Neural cell (in vitro differentiated cells): ENCODE measurements around the gene SLC6A9. TPM values are rescaled to one million over a fixed set of nuclear protein-coding genes. Genes with fewer than 3 reads are reported as not detected.

Experiments used
- H2AFZ ChIP-seq: fragments of 200-600, 300-800 bp; sonication (generic), shearing (Covaris generic); 2 replicates; pipeline ENCODE4 v1.6.0; 2014; ENCODE audit warnings: low read depth, mild to moderate bottlenecking, antibody characterized with exemption, low read length, moderate library complexity
- H3F3A ChIP-seq: fragments of 200-600 bp; shearing (Covaris generic); 2 replicates; pipeline ENCODE4 v1.6.1; 2016; ENCODE audit warnings: mild to moderate bottlenecking, moderate library complexity, mixed read lengths, antibody characterized with exemption, low read length; ENCODE audit not compliant: insufficient read depth, poor library complexity, severe bottlenecking
- H3K27ac ChIP-seq: fragments of 200-600, 300-800 bp; sonication (generic), shearing (Covaris generic); 2 replicates; pipeline ENCODE4 v1.5.1; 2014; ENCODE audit warnings: mild to moderate bottlenecking, low read length, moderate library complexity
- H3K27me3 ChIP-seq: fragments of 300-800, 200-600 bp; sonication (generic), shearing (Covaris generic); 2 replicates; pipeline ENCODE4 v1.6.0; 2014; ENCODE audit warnings: mild to moderate bottlenecking, low read depth, low read length, moderate library complexity; ENCODE audit not compliant: insufficient read depth
- H3K36me3 ChIP-seq: fragments of 300-800, 200-600 bp; sonication (generic), shearing (Covaris generic); 2 replicates; pipeline ENCODE4 v1.5.1; 2014; ENCODE audit warnings: mild to moderate bottlenecking, antibody characterized with exemption, low read length, moderate library complexity; ENCODE audit not compliant: insufficient read depth
- H3K4me2 ChIP-seq: fragments of 300-800, 200-600 bp; sonication (generic), shearing (Covaris generic); 2 replicates; pipeline ENCODE4 v1.6.0; 2014; ENCODE audit warnings: mild to moderate bottlenecking, low read length
- H3K4me3 ChIP-seq: fragments of 300-800, 200-600 bp; sonication (generic), shearing (Covaris generic); 2 replicates; pipeline ENCODE4 v1.5.1; 2014; ENCODE audit warnings: mild to moderate bottlenecking, low read length, moderate library complexity
- H3K79me2 ChIP-seq: fragments of 200-600 bp; shearing (Covaris generic); replicated peaks from 2 replicates; pipeline ENCODE4 v1.6.0; 2014; ENCODE audit warnings: mild to moderate bottlenecking, low read length, moderate library complexity; ENCODE audit not compliant: insufficient read depth
- H3K9ac ChIP-seq: fragments of 300-800, 200-600 bp; sonication (generic), shearing (Covaris generic); 2 replicates; pipeline ENCODE4 v1.6.1; 2016; ENCODE audit warnings: mild to moderate bottlenecking, low read length, mixed read lengths
- H3K9me2 ChIP-seq: fragments of 200-600 bp; shearing (Covaris generic); 2 replicates; pipeline ENCODE4 v1.6.1; 2016; ENCODE audit warnings: mild to moderate bottlenecking, low read length, mixed read lengths; ENCODE audit not compliant: insufficient read depth
- H3K9me3 ChIP-seq: fragments of 200-600, 300-800 bp; sonication (generic), shearing (Covaris generic); 2 replicates; pipeline ENCODE4 v1.6.1; 2016; ENCODE audit warnings: mild to moderate bottlenecking, mixed run types, low read length, moderate library complexity, mixed read lengths
- H4K20me1 ChIP-seq: fragments of 200-600 bp; shearing (Covaris generic); 2 replicates; pipeline ENCODE4 v1.6.1; 2016; ENCODE audit warnings: mild to moderate bottlenecking, mixed run types; ENCODE audit not compliant: insufficient read depth
- EP300 ChIP-seq: fragments of 450-650 bp; conservative IDR thresholded peaks from 2 replicates; pipeline ENCODE4 v1.6.1; 2014; ENCODE audit warnings: antibody characterized with exemption, mild to moderate bottlenecking, moderate library complexity; ENCODE audit not compliant: poor library complexity, severe bottlenecking
- EZH2 ChIP-seq: fragments of 200-600, 300-800 bp; shearing (Covaris generic), sonication (generic); IDR thresholded peaks from 2 replicates; pipeline ENCODE4 v1.6.1; 2014; ENCODE audit warnings: antibody characterized with exemption, low read length, borderline replicate concordance, mild to moderate bottlenecking; ENCODE audit not compliant: insufficient read depth, poor library complexity, severe bottlenecking
- MXI1 ChIP-seq: fragments of 450-650 bp; conservative IDR thresholded peaks from 2 replicates; pipeline ENCODE4 v1.6.1; 2014; ENCODE audit warnings: antibody characterized with exemption, mild to moderate bottlenecking; ENCODE audit not compliant: poor library complexity, severe bottlenecking
- POLR2AphosphoS5 ChIP-seq: IDR thresholded peaks from 2 replicates; pipeline ENCODE4 v1.6.1; 2012
- RAD21 ChIP-seq: fragments of 450-650 bp; conservative IDR thresholded peaks from 2 replicates; pipeline ENCODE4 v1.6.1; 2014; ENCODE audit warnings: antibody characterized with exemption, mild to moderate bottlenecking, moderate library complexity
- REST ChIP-seq: IDR thresholded peaks from 2 replicates; pipeline ENCODE4 v1.6.1; 2012; ENCODE audit warnings: borderline replicate concordance
- SMC3 ChIP-seq: fragments of 450-650 bp; conservative IDR thresholded peaks from 2 replicates; pipeline ENCODE4 v1.6.1; 2014; ENCODE audit warnings: antibody characterized with exemption, mild to moderate bottlenecking, moderate library complexity; ENCODE audit not compliant: poor library complexity
- TAF1 ChIP-seq: IDR thresholded peaks from 2 replicates; pipeline ENCODE4 v1.6.1; 2012; ENCODE audit warnings: low read depth
- polyA plus RNA-seq: library from polyadenylated mRNA; depleted of rRNA; stranded (reverse); fragments of >200 nt; gene quantifications from 2 replicates; pipeline ENCODE4 v1.2.3, GENCODE V29; 2014
- TF ChIP-seq, protein P1 (sequence below): fragments of 450-650 bp; IDR thresholded peaks from 2 replicates; pipeline ENCODE4 v1.5.1; 2014; ENCODE audit warnings: antibody characterized with exemption, mild to moderate bottlenecking, moderate library complexity; ENCODE audit not compliant: poor library complexity, severe bottlenecking

Gene SLC6A9
- polyA plus RNA-seq, 1 donor from 2014 or later = 1.3 TPM

DNA sequence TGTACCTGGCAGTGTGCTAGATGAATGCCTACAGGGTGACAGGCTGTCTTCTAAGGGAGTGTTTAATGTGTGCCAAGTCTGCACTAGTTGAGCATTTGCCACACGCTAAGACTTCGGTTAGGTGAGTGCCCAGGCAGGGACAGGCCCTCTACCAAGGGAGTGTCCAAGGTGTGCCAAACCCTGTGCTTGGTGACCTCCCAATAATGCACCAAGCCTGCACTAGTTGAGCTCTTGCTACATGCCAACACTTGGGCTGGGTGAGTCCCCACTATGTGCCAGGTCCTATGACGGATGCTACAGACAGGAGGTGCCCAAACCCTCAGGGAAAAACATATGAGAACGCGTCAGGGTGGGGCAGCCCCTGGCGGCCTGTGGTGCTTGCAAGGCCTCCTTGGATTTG is 10.8 kb downstream of the SLC6A9 start:
- Histone ChIP-seq H3K27me3 (no peaks in the 10 kb centered on the region), H3K9ac (no peak overlapping the region), H3K4me3 (no peak overlapping the region), H3K9me2 (no peaks in the 10 kb centered on the region), H3F3A (no peaks in the 10 kb centered on the region), H3K36me3 (no peaks in the 10 kb centered on the region), H3K9me3 (no peaks in the 10 kb centered on the region), H3K4me2 (no peak overlapping the region), H2AFZ (no peak overlapping the region), H4K20me1 (no peaks in the 10 kb centered on the region), H3K27ac (no peak overlapping the region), H3K79me2 (no peaks in the 10 kb centered on the region)
- TF ChIP-seq EZH2 (no peak), POLR2AphosphoS5 (no peak), RAD21 (no peak), SMC3 (no peak)

DNA sequence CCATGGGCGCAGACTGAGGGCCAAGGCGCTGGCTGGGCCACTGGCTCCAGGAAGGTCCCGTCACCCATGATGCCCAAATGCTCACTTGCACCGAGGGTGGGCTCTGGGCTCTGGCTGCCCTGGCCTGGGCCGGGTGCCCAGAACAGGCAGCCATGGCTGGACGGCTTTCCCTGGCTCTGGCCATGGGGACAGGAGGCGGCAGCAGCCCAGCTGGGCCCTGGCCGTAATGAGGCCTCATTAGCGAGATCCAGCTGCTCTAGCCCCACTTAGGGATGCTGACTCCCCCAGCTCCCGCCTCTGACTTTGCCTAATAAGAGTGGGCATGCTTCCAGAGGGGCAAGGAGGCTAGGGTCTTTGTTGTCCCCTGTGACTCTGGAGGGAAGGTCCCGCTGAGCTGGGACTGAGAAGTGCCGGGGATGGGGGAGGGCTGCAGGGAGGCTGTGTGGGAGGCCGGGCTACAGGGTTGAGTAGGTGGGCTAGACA is 11.8 kb downstream of the SLC6A9 start:
- no peak overlapping the region for H3K9ac ChIP-seq

More for the DNA sequence above, 11.8 kb downstream of the SLC6A9 start:
- Histone ChIP-seq H3K9me2 (no peaks in the 10 kb centered on the region), H3F3A (no peaks in the 10 kb centered on the region), H3K4me3 (no peak overlapping the region), H3K27me3 (no peaks in the 10 kb centered on the region), H3K79me2 (no peaks in the 10 kb centered on the region), H3K36me3 (no peaks in the 10 kb centered on the region), H3K4me2 (no peak overlapping the region), H3K27ac (no peak overlapping the region), H3K9me3 (no peaks in the 10 kb centered on the region), H4K20me1 (no peaks in the 10 kb centered on the region), H2AFZ (no peak overlapping the region)
- TF ChIP-seq RAD21 (no peak), SMC3 (no peak), EZH2 (no peak), MXI1 (no peak), TAF1 (no peak), REST (no peak), EP300 (no peak), POLR2AphosphoS5 (no peak)
- TF ChIP-seq, protein P1, sequence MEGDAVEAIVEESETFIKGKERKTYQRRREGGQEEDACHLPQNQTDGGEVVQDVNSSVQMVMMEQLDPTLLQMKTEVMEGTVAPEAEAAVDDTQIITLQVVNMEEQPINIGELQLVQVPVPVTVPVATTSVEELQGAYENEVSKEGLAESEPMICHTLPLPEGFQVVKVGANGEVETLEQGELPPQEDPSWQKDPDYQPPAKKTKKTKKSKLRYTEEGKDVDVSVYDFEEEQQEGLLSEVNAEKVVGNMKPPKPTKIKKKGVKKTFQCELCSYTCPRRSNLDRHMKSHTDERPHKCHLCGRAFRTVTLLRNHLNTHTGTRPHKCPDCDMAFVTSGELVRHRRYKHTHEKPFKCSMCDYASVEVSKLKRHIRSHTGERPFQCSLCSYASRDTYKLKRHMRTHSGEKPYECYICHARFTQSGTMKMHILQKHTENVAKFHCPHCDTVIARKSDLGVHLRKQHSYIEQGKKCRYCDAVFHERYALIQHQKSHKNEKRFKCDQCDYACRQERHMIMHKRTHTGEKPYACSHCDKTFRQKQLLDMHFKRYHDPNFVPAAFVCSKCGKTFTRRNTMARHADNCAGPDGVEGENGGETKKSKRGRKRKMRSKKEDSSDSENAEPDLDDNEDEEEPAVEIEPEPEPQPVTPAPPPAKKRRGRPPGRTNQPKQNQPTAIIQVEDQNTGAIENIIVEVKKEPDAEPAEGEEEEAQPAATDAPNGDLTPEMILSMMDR = no peak
